Activated CD8-positive, alpha-beta T cell treated with anti-CD3 and anti-CD28 coated beads, Interleukin-2, amount 10 ng/mL, durations not matched to agents 7 days and 5 days (primary cell): ENCODE measurements around the gene PLXND1. TPM values are rescaled to one million over a fixed set of nuclear protein-coding genes. Genes with fewer than 3 reads are reported as not detected.

ENCODE experiments used
- ATAC-seq: fragments of 150-1000 bp; cut with Tn5 transposase; one replicate; pipeline ENCODE4 v1.10.0; 2021; ENCODE audit warnings: moderate library complexity
- CTCF ChIA-PET: fragments of 350-600 bp; sonication (Branson Sonifier 250); formaldehyde crosslinking; loops from one replicate; lab custom pipeline; 2021; ENCODE audit warnings: antibody characterized with exemption; lab: Charles Lee
- POLR2A ChIA-PET: fragments of 350-600 bp; sonication (Branson Sonifier 250); formaldehyde crosslinking; loops from one replicate; lab custom pipeline; 2021; ENCODE audit warnings: antibody characterized with exemption; lab: Charles Lee
- DNase-seq: peaks from one replicate; pipeline ENCODE4 v3.0.0-alpha.2; 2020
- H3K27ac Mint-ChIP-seq: one replicate; pipeline ENCODE4 v1.8.0; 2021; ENCODE audit warnings: mild to moderate bottlenecking, mixed read lengths
- H3K27me3 Mint-ChIP-seq: one replicate; pipeline ENCODE4 v1.8.0; 2021; ENCODE audit warnings: low read depth, mixed read lengths
- H3K36me3 Mint-ChIP-seq: one replicate; pipeline ENCODE4 v1.8.0; 2021; ENCODE audit warnings: low read depth, mixed read lengths
- H3K4me1 Mint-ChIP-seq: one replicate; pipeline ENCODE4 v1.8.0; 2021; ENCODE audit warnings: low read depth, mixed read lengths
- H3K4me3 Mint-ChIP-seq: one replicate; pipeline ENCODE4 v1.8.0; 2021; ENCODE audit warnings: mild to moderate bottlenecking, mixed read lengths
- H3K9me3 Mint-ChIP-seq: one replicate; pipeline ENCODE4 v1.8.0; 2022; ENCODE audit warnings: mixed read lengths; ENCODE audit not compliant: insufficient read depth
- total RNA-seq, 2 experiments: library from RNA; stranded (reverse); gene quantifications; one replicate each; pipeline ENCODE4 v1.2.3, GENCODE V29; 2021

Gene PLXND1, protein sequence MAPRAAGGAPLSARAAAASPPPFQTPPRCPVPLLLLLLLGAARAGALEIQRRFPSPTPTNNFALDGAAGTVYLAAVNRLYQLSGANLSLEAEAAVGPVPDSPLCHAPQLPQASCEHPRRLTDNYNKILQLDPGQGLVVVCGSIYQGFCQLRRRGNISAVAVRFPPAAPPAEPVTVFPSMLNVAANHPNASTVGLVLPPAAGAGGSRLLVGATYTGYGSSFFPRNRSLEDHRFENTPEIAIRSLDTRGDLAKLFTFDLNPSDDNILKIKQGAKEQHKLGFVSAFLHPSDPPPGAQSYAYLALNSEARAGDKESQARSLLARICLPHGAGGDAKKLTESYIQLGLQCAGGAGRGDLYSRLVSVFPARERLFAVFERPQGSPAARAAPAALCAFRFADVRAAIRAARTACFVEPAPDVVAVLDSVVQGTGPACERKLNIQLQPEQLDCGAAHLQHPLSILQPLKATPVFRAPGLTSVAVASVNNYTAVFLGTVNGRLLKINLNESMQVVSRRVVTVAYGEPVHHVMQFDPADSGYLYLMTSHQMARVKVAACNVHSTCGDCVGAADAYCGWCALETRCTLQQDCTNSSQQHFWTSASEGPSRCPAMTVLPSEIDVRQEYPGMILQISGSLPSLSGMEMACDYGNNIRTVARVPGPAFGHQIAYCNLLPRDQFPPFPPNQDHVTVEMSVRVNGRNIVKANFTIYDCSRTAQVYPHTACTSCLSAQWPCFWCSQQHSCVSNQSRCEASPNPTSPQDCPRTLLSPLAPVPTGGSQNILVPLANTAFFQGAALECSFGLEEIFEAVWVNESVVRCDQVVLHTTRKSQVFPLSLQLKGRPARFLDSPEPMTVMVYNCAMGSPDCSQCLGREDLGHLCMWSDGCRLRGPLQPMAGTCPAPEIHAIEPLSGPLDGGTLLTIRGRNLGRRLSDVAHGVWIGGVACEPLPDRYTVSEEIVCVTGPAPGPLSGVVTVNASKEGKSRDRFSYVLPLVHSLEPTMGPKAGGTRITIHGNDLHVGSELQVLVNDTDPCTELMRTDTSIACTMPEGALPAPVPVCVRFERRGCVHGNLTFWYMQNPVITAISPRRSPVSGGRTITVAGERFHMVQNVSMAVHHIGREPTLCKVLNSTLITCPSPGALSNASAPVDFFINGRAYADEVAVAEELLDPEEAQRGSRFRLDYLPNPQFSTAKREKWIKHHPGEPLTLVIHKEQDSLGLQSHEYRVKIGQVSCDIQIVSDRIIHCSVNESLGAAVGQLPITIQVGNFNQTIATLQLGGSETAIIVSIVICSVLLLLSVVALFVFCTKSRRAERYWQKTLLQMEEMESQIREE (N-terminal part only)
- total RNA-seq, result 1 to 10 TPM; 3.7 to 4.1 TPM

DNA sequence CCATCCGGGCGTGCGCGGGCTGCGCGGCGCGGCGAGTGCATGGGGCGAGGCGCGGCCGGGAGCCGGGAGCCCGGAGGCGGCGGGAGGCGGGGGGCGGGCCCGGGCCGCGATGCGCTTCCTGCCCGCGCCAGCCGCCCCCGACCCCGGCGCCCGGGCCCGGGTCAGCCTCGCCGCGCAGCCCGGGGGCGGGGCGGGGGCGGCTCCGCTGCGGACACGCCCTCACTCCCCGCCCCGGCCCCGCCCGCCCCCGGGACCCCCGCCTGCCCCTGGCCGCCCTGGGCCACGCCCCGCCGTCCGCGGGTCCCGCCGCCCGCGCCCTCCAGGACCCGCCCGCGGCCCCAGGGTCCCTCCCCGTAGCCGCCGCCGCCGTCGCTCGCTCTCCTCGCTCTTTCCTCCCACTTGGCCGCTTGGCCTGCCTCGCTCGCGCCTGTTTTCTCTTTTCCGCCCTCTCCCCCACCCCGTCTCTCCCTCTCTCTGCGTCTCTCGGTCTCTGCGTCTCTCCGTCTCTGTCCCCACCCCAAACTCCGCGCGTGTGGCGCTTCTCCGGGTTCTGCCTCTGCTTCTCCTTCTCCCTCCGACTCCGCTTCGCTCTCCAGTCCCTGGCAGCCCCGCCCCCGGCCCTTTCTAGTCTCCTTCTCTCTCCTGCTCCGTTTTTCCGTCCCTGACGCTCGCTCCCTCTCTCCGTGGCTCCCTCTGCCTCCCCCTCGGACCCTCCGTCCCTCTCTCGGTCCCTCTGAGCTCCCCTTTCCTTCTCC lies at the start of gene PLXND1:
PLXND1 (minus strand) TSS at position 41 of the 755 bp plus-strand sequence; CDS start at position 4, 37 bp downstream.
- CTCF ChIA-PET, result interaction anchor here (1.4 kb wide), 1 partner anchor 28 kb away, joined by 3 read pairs; no protein-coding TSS in a partner anchor
- POLR2A ChIA-PET, result interaction anchor here (0.6 kb wide), 1 partner anchor 40 kb away, joined by 5 read pairs; no protein-coding TSS in a partner anchor
- Mint-ChIP-seq H3K27ac (peak within 1 kb of the TSS; percentile 65), H3K9me3 (no peaks in the 10 kb centered on the region), H3K4me3 (peak within 1 kb of the TSS; percentile 75), H3K27me3 (peaks cover 54% of the 10 kb centered on the region), H3K36me3 (no peaks in the 10 kb centered on the region), H3K4me1 (peaks cover 11% of the 10 kb centered on the region)
- ATAC-seq, result peak; percentile 66
- peak; percentile 40 for DNase-seq

DNA sequence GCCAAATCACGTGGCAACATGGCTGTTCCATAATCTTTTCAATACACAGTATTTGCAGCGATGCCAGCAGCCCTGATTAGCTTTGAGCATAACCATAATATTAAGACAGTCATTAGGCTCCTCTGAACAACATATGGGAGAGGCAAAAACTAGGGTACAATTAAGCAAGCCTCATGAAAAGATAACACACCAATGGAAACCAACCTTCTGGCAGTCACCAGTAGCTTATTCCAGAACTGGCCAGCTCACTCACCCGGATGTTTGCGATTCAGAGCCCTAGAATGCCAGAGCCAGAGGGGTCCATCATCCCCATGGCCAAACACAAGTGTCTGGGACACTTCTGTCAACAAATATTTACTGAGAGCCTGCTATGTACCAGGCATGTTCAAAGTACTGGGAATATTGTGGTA lies 48.8 kb upstream of the PLXND1 start:
- no peak overlapping the region for H3K4me3 Mint-ChIP-seq
- no peak for DNase-seq
- no peak for ATAC-seq
- no peaks in the 10 kb centered on the region for H3K27me3 Mint-ChIP-seq
- no peaks in the 10 kb centered on the region for H3K9me3 Mint-ChIP-seq
- no peak overlapping the region for H3K27ac Mint-ChIP-seq
- H3K4me1 Mint-ChIP-seq, result peaks cover 14% of the 10 kb centered on the region
- POLR2A ChIA-PET, result no interaction called here
- CTCF ChIA-PET, result interaction anchor here (0.7 to 2.7 kb wide), 3 partner anchors 8 to 272 kb away, joined by 3 to 6 read pairs (median 3); no protein-coding TSS in a partner anchor
- H3K36me3 Mint-ChIP-seq, result no peaks in the 10 kb centered on the region

DNA sequence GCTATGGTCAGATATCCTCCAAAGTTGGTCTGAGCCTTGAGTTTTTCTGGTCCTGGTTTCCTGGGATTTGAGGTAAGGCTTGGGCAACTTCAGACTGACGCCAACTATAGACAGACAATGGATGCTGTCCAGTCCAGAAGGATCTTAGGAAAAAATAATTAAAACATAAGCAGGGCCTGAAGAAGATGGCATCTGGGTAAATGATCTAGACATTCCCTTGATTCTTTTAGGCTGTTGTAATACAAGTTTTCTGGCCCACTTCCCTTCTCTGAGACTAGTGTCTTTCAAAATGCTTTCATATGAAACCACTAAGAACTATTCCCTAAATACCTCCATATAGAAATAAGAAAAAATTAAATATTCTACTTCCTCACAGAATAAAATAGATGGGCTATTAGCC lies 47.7 kb upstream of the PLXND1 start:
- no peaks in the 10 kb centered on the region for H3K27me3 Mint-ChIP-seq
- ChIA-PET CTCF (interaction anchor here (0.6 to 2.7 kb wide), 3 partner anchors 9 to 288 kb away, joined by 3 to 6 read pairs (median 3); no protein-coding TSS in a partner anchor), POLR2A (no interaction called here)
- H3K27ac Mint-ChIP-seq, result no peak overlapping the region
- H3K4me3 Mint-ChIP-seq, result no peak overlapping the region
- peaks cover 14% of the 10 kb centered on the region for H3K4me1 Mint-ChIP-seq
- DNase-seq, result no peak
- H3K9me3 Mint-ChIP-seq, result no peaks in the 10 kb centered on the region
- no peaks in the 10 kb centered on the region for H3K36me3 Mint-ChIP-seq
- ATAC-seq, result no peak

GRCh38 chr3:129653019-129653418 lies 46.5 kb upstream of the PLXND1 start:
- no peaks in the 10 kb centered on the region for H3K36me3 Mint-ChIP-seq
- no peaks in the 10 kb centered on the region for H3K27me3 Mint-ChIP-seq
- CTCF ChIA-PET, result interaction anchor here (2.7 kb wide), 1 partner anchor 11 kb away, joined by 6 read pairs; no protein-coding TSS in a partner anchor
- ATAC-seq (no peak), DNase-seq (no peak)
- H3K4me3 Mint-ChIP-seq, result no peak overlapping the region
- POLR2A ChIA-PET, result no interaction called here
- peaks cover 9% of the 10 kb centered on the region for H3K4me1 Mint-ChIP-seq
- H3K27ac Mint-ChIP-seq, result no peak overlapping the region
- no peaks in the 10 kb centered on the region for H3K9me3 Mint-ChIP-seq

DNA sequence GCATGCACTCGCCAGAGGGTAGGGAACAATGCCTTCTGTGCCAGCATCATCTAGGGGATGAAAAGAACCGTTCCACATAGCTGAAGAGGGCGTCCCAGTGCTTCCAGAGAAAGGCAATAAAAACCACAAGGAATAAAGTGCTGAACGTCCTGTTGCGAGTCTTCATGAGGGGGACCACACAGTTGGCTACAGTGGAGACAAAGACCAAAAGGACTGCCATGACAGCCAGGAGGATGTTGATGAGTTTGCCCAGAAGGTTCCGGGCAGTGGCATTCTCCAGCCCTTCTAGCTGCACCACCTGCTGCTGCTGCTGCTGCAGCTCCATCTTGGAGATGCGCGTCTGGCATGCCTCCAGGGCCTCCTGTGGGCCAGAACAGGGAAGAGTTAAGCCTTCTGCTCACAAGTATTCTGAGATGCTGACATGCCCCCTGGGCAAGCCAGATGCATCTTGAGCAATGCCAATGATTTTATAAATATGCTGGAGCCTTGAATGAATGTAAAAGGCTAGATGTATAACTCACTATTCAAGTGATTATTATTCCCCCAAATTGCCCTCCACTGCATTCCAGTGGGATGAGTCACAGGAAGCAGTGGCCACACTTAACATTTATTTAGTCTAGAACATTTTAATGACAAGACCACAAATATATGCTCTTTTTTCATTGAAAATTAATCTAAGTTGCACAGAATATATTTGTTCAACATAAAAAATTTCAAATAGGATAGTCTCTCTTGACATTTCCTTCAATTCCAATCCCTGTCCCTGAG lies 45.1 kb upstream of the PLXND1 start:
- H3K4me3 Mint-ChIP-seq, result no peak overlapping the region
- CTCF ChIA-PET, result no interaction called here

DNA sequence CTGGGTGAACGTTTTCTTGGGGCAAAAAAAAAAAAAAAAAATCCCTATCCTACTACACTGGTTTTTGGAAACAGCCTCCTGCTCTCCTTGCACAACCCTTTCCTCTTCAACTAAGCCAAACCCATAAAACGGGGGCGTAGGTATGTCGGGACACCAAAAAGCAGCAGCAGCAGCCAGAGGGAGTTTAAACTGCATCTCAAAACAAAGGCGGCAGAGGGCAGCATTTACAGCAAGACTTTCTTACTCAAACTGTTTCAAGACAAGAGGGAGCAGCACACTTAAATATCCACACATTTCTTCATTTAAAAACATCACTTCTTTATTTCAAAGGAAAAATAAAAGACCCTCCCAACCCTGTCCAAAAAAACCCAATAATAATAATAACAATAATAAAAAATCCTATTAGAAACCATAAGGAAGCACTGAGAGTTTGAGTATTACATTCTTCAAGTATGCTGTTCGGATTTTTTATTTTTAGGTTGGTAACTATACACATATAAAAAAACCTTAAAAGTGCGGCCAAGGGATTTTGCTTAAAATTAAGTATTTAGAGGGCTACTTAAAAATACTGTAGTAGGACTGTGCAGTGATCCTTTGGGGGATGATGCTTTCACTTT lies 43.9 kb upstream of the PLXND1 start:
- Mint-ChIP-seq H3K9me3 (no peaks in the 10 kb centered on the region), H3K36me3 (no peaks in the 10 kb centered on the region), H3K27me3 (peaks cover 1% of the 10 kb centered on the region), H3K27ac (no peak overlapping the region), H3K4me1 (no peaks in the 10 kb centered on the region), H3K4me3 (no peak overlapping the region)
- ChIA-PET CTCF (interaction anchor here (0.9 to 1.8 kb wide), 10 partner anchors 15 to 292 kb away, joined by 3 to 17 read pairs (median 4); no protein-coding TSS in a partner anchor), POLR2A (no interaction called here)
- DNase-seq (peak; percentile 74), ATAC-seq (no peak)

More for the DNA sequence above, 45.1 kb upstream of the PLXND1 start:
- POLR2A ChIA-PET, result no interaction called here
- ATAC-seq, result no peak
- DNase-seq, result no peak
- no peaks in the 10 kb centered on the region for H3K36me3 Mint-ChIP-seq
- no peak overlapping the region for H3K27ac Mint-ChIP-seq
- no peaks in the 10 kb centered on the region for H3K4me1 Mint-ChIP-seq
- H3K9me3 Mint-ChIP-seq, result no peaks in the 10 kb centered on the region
- H3K27me3 Mint-ChIP-seq, result no peaks in the 10 kb centered on the region

DNA sequence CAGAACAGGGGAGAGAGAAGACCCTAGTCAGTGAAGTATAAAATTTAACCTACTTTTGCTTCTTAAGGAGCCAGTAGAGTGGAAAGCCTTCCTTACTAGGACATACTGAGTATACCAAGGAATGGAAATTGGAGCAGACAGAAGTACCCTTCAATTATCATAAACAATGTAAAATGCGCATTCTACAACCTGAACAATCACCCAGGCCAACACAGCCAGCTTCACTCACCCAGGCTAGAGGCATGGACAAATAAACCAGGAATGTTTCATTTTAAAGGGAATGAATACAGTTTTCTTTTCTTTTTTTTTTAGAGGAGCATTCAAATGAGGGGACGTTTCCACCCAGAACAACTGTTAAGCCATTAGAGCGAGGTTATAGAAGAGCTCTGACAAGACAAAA lies 41.9 kb upstream of the PLXND1 start:
- CTCF ChIA-PET, result interaction anchor here (1.2 to 1.8 kb wide), 2 partner anchors 21 to 181 kb away, joined by 4 to 8 read pairs; no protein-coding TSS in a partner anchor
- Mint-ChIP-seq H3K27ac (no peak overlapping the region), H3K4me1 (no peaks in the 10 kb centered on the region), H3K27me3 (peaks cover 4% of the 10 kb centered on the region), H3K9me3 (no peaks in the 10 kb centered on the region), H3K4me3 (no peak overlapping the region), H3K36me3 (no peaks in the 10 kb centered on the region)
- DNase-seq, result no peak
- ATAC-seq, result no peak
- POLR2A ChIA-PET, result no interaction called here

DNA sequence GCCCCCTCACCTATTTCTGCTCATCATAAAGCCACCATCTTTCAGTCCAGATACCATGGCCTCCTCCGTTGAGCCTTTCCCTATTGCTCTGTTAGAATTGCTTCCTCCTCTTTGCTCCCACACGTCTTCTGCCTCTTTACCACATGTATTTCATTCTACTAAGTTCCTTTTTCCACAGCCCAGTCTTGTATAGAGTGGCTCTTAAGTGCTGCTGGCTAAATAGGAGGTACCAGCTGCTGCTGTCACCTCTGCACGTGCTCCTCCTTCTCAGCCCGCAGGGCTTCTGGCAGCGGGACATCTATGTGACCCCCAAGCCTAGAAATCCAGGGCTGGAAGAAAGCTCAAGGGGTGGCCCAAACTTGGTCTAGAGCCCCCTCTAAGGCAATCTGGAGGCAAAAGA lies 38.8 kb upstream of the PLXND1 start:
- ChIA-PET CTCF (interaction anchor here (2.1 to 2.7 kb wide), 2 partner anchors 155 to 185 kb away, joined by 6 to 10 read pairs; no protein-coding TSS in a partner anchor), POLR2A (no interaction called here)
- no peak for DNase-seq
- Mint-ChIP-seq H3K36me3 (no peaks in the 10 kb centered on the region), H3K4me1 (no peaks in the 10 kb centered on the region), H3K27me3 (peaks cover 9% of the 10 kb centered on the region), H3K27ac (no peak overlapping the region), H3K4me3 (no peak overlapping the region), H3K9me3 (no peaks in the 10 kb centered on the region)
- ATAC-seq, result no peak

DNA sequence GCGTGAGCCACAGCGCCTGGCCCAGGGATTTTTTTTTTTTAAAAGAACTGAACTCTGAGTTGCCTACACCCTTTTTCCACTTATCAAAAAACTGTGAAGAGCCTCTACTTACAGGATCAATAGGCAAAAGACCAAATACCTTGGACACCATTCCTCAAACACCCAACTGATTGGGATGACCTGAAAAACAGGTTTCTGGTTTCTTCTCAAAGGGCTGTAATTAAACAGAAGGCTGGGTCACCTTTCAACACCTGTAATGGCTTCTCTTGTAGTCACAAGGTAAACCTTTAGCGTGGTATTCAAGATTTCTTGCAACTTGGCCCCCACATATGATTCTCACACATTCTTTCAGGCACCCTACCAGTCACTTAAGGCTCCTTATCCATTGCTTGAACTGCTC lies 38.4 kb upstream of the PLXND1 start:
- Mint-ChIP-seq H3K36me3 (no peaks in the 10 kb centered on the region), H3K4me3 (no peak overlapping the region), H3K4me1 (no peaks in the 10 kb centered on the region), H3K27ac (no peak overlapping the region), H3K27me3 (peaks cover 9% of the 10 kb centered on the region), H3K9me3 (no peaks in the 10 kb centered on the region)
- ATAC-seq, result no peak
- POLR2A ChIA-PET, result no interaction called here
- no peak for DNase-seq
- CTCF ChIA-PET, result interaction anchor here (2.1 kb wide), 1 partner anchor 155 kb away, joined by 6 read pairs; no protein-coding TSS in a partner anchor
